Urothelium cell line (cell line): ENCODE results near the gene USP24.
A peak's percentile ranks its signal among the peaks of the same experiment; 100 is the strongest.

Experiments used
- DNase-seq: peaks from one replicate; pipeline ENCODE4 v3.0.0; 2011; ENCODE audit warnings: low spot score, mixed read lengths
- FAIRE-seq: peaks from 2 replicates; lab custom pipeline; 2011; peaks lifted over from hg19 to GRCh38; lab: Jason Lieb, UNC

The USP24 gene

DNA sequence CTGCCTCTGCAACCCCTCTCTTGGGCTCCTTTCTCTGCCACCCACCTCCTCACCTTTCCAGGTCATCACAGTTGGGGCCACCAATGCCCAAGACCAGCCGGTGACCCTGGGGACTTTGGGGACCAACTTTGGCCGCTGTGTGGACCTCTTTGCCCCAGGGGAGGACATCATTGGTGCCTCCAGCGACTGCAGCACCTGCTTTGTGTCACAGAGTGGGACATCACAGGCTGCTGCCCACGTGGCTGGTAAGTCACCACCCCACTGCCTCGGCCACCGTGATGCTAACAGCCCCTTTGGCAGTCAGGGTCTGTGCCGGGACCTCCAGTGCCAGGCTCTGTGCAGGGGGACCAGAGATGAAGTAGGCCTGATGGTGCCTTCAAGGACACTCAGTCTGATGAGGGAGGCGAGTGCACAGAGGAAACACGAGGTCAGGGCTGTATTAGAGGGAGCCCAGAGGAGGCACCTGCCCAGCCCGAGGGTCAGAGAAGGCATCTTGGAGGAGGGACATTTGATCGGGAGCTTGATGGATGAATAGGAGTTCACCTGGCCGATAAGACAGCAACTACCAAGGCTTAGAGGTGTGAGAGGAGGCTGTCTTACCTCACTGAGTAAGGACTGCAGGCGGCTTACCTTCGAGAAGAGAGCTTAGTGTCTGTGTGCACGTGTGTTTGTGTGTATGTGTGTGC lies 157.8 kb downstream of the USP24 start:
- no peak for FAIRE-seq
- no peak for DNase-seq

- no peak for FAIRE-seq
- DNase-seq: no peak
Observed at GRCh38 chr1:55056632-55056992, 158.6 kb downstream of the USP24 start.

DNA sequence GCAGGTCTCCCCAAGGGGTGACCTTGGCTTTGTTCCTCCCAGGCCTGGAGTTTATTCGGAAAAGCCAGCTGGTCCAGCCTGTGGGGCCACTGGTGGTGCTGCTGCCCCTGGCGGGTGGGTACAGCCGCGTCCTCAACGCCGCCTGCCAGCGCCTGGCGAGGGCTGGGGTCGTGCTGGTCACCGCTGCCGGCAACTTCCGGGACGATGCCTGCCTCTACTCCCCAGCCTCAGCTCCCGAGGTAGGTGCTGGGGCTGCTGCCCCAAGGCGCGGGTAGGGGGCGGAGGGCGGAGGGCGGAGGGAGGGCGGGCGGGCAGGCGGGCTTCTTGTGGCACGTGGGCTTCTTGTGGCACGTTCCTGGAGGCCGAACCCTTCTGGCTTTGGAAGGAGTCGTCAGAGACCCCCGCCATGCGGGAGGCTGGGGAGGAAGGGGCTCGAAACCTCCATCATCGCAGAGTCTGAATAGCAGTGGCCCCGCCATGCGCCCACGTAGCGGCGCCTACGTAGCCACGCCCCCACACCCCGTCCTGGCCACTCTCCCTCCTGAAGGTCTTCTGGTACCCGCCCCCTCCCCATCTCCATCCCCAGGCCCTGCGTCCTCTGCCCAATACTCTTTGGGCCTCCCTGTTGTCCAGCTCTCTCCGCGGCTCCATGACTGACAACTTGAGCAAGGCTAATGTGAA lies 159.1 kb downstream of the USP24 start:
- DNase-seq (no peak), FAIRE-seq (no peak)

GRCh38 chr1:55055084-55055882 lies 159.9 kb downstream of the USP24 start:
- DNase-seq (no peak), FAIRE-seq (no peak)

DNA sequence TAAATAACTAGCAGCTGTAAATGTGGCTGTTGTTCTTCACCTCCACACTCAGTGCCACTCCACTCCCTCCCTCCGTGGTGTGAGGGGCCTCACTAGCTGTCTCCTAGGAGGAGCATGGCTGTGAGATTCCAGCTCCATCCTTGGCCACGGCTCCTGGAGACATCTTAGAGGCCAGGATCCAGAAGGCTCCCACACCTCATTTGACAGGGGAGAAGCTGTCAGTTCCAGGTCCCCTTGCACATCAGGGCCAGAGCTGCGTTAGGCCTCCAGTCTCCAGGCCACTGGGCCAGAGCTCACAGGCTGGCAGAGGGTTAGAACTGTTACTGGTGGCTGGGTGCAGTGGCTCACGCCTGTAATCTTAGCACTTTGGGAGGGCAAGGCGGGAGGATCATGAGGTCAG lies 160.8 kb downstream of the USP24 start:
- FAIRE-seq (no peak), DNase-seq (no peak)

DNA sequence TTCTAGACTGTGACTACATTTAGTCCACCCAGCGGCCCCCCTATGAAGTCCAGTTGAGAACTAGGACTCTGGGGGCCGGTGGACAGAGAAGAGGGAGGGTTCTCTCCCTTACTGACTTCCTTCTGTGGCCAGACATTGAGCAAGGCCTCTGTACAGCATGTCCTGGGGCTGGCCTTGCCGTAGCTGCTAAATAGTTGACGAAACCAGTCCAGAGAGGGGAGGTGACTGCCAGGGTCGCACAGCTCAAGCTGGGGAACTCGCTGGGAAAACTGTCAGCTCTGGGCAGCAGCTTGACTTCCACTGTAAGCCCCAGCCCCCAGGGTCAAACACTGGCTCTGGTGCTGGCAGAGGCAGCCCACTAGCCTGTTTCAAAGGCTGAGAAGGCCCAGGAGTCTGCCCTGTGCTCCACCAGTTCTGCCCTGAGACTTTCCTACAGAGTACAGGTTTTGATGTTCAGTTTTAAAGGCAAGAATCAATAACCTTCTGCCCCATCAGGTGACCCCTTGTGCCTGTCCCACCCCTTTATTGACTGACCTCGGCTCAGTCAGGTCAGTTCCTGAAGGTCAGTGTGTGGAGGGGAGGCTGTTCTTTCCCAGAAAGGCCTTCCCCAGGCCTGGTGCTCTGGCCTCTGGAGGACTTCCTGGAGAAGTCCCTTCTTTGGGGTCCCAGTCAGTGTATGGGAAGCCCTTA lies 161.8 kb downstream of the USP24 start:
- DNase-seq: no peak

DNA sequence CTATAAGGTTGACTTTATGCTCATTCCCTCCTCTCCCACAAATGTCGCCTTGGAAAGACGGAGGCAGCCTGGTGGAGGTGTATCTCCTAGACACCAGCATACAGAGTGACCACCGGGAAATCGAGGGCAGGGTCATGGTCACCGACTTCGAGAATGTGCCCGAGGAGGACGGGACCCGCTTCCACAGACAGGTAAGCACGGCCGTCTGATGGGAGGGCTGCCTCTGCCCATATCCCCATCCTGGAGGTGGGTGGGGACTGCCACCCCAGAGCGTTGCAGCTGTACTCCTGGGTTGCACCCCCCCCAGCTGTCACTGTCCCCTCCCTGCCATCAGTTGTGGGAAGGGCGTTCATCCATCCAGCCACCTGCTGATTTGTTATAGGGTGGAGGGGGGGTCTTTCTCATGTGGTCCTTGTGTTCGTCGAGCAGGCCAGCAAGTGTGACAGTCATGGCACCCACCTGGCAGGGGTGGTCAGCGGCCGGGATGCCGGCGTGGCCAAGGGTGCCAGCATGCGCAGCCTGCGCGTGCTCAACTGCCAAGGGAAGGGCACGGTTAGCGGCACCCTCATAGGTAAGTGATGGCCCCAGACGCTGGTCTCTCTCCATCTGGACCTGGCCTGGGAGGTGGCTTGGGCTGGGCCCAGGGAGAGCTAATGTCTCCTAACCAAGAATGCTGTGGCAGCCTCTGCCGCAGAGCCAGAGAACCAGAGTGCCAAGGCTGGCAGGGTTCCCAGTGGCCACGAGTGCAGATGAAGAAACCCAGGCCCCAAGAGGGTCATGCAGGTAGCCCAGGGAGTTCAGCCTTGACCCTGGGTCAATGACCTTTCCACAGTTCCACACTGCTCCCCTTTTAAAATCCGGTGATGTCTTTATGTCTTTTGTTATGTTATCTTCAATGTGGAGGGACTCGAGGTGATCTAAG lies 162.7 kb downstream of the USP24 start:
- FAIRE-seq (no peak), DNase-seq (no peak)

More for the DNA sequence above, 161.8 kb downstream of the USP24 start:
- FAIRE-seq: no peak

GRCh38 chr1:55051621-55052020 lies 163.5 kb downstream of the USP24 start:
- DNase-seq (no peak), FAIRE-seq (no peak)

DNA sequence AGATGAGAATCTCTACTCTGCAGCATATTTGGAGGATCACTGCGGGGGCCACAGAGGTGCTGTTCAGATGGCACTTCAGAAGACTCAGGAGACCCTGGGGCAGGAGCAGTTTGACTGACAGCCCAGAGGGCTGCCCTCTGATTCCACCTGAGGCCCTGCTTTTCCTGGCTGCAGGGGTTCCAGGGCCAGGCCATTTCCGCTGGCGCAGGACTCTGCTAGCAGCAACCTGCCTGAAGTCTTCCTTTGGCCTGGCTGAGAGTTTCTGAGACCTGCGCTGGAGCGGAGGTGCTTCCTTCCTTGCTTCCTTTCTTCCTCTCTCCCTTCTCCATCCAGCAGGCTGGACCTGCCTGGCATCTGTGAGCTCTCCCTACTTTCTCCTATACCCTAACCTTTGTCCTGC lies 164.0 kb downstream of the USP24 start:
- DNase-seq (no peak), FAIRE-seq (no peak)

GRCh38 chr1:55050283-55050682 lies 164.9 kb downstream of the USP24 start:
- no peak for DNase-seq
- FAIRE-seq: no peak

DNA sequence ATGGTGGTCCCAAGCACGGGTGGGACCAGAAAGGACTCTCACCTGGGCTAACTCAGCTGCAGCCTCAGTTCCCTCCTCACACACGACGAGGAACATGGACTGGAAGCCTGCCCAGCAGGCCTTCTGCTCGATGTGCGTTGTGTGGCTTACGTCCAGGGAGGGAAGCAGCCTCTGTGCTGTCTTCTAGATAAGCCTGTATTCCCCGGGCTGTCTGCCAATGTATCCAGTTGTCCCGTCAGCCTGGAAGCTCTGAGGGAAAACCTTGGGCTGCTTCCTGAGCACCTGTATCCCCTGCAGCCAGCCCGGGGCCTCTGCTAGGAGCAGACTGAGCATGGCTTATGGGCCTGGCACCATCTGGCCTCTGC lies 165.3 kb downstream of the USP24 start:
- FAIRE-seq (no peak), DNase-seq (no peak)

DNA sequence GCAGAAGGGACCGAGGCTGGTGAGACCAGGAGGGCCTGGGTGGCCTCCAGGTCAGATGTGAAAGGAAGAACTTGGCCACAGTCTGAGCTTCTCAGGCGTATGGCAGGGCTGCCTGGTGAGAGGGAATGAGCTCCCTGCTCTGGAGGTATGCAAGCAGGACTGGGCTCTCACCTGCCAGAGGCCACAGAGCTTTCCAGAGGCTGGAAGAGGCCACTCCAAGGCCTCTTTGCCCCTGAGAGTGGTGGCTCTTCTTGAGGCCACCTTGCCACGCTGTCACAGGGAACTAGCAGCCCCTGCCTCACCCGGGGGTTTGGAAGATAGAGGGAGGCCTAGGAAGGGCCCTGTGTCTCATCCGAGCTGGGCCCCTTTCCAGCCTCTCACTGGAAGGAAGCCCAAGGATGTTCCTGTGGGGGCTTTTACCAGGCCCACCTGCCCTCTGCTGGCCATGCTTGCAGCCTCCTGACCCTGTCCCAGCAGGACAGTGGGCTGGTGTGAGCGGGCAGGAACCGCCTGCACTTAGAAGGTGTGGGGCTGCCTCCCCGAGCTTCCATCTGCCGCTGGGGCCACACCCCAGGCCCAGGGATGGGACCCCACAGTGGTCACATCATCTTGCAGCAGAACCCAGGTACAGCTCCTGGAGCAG lies 165.8 kb downstream of the USP24 start:
- no peak for FAIRE-seq
- DNase-seq: no peak

DNA sequence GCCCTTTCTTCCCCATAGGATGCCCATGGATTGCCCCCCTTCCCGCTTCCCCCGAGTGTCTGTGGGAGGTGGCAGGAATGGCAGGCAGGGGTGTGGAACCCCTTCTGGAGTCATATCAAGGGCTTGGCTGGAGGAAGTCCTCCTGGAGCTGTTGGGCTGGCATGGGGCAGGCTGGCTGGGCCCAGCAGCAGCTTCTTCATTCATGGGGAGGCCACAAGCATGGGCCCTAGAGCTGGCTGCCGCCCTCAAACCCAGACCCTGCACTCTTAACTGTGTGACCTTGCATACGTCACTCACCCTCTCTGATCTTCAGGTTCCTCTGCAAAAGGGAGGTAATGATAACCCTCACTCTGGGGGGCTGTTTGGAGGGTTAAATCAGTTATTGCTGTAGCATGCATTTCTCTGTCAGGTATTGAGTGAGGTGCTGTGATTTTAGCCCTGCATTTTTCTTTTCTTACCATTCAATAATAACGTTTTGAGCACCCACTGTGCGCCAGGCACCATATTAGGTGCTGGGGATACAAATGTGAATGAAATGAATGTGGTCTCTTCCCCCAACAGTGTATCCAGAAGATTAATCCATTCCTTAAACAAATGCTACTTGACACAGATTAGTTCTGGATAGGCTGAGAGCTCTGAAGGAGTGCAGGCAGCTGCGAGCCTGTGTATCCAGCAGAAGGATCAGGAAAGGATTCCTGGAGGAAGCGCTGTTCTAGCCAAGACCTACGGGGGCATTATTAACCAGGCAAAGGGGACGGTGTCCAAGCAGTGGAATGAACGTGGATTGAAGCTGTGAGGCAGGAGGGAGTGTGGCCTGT lies 166.5 kb downstream of the USP24 start:
- DNase-seq (no peak), FAIRE-seq (no peak)

GRCh38 chr1:55047611-55048010 lies 167.6 kb downstream of the USP24 start:
- no peak for DNase-seq
- FAIRE-seq: no peak

- FAIRE-seq: no peak
Observed at GRCh38 chr1:55046871-55047270, 168.3 kb downstream of the USP24 start.

GRCh38 chr1:55045430-55045829 lies 169.7 kb downstream of the USP24 start:
- DNase-seq (no peak), FAIRE-seq (no peak)

More at GRCh38 chr1:55046871-55047270, 168.3 kb downstream of the USP24 start:
- no peak for DNase-seq

DNA sequence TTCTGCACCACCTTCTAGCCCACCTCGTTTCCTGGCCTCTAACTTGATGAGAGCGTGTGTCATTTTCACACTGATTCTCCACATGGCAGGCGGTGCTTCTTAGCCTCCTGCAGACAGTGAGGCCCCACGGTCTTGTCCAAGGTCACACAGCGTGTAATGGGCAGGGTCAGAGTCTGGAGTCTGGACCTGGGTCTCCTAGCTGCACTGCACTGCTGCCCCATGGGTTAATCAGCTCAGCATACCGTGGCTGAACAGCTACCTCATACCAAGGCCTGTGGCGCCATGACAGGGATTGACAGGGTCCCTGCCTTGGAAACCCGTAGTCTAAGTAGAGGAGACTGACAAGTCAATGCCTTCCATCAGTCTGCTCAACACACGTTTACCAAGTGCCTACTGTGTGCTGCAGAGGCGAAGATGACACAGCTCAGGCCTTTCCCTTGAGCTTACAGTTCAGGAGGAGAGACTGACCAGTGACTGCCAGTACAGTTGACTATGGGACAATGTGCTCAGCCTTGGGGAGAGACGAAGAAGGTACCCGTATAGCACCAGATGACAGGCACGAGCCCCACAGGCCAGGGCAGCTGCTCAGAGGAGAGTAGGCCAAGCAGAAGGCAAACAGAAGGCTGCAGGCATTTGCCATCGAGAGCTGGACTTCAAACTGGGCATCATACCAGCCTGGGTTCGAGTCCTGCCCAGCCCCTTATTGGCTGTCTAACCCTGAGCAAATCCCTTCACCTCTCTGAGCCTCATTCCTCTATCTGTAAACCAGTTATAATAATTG lies 170.4 kb downstream of the USP24 start:
- DNase-seq (no peak), FAIRE-seq (peak; percentile 20)

- FAIRE-seq (no peak), DNase-seq (no peak)
Observed at GRCh38 chr1:55043726-55044125, 171.4 kb downstream of the USP24 start.
